ENCODE data around the gene CLCN5.

The CLCN5 gene

GRCh38 chrX:49934729-49935128 is 12.3 kb downstream of the CLCN5 start:
- DNase-seq: no peak

- DNase-seq: no peak
Observed at GRCh38 chrX:49947781-49948180, 25.4 kb downstream of the CLCN5 start.

- no peak for DNase-seq
Observed at GRCh38 chrX:49949961-49950360, 27.6 kb downstream of the CLCN5 start.

- no peak for DNase-seq
Observed at GRCh38 chrX:49951524-49952193, 29.3 kb downstream of the CLCN5 start.

GRCh38 chrX:49956313-49956712 is 33.9 kb downstream of the CLCN5 start:
- DNase-seq: no peak

GRCh38 chrX:49958727-49959485 is 36.5 kb downstream of the CLCN5 start:
- DNase-seq: no peak

- DNase-seq: no peak
Observed at GRCh38 chrX:49959602-49960001, 37.2 kb downstream of the CLCN5 start.

GRCh38 chrX:49960061-49960460 is 37.7 kb downstream of the CLCN5 start:
- no peak for DNase-seq

- DNase-seq: no peak
Observed at GRCh38 chrX:49970674-49971073, 48.3 kb downstream of the CLCN5 start.

GRCh38 chrX:49972328-49972860 is 50.0 kb downstream of the CLCN5 start:
- no peak for DNase-seq

- no peak for DNase-seq
Observed at GRCh38 chrX:49976682-49977197, 54.3 kb downstream of the CLCN5 start.

- no peak for DNase-seq
Observed at GRCh38 chrX:49977319-49978090, 55.1 kb downstream of the CLCN5 start.

GRCh38 chrX:49978176-49978575 is 55.8 kb downstream of the CLCN5 start:
- DNase-seq: no peak

- DNase-seq: no peak
Observed at GRCh38 chrX:49986058-49986457, 63.7 kb downstream of the CLCN5 start.

- DNase-seq: no peak
Observed at GRCh38 chrX:49987651-49988050, 65.3 kb downstream of the CLCN5 start.

GRCh38 chrX:49988143-49988542 is 65.7 kb downstream of the CLCN5 start:
- DNase-seq: no peak

GRCh38 chrX:49991758-49992157 is 69.4 kb downstream of the CLCN5 start:
- DNase-seq: no peak

GRCh38 chrX:49992853-49993252 is 70.5 kb downstream of the CLCN5 start:
- no peak for DNase-seq

- no peak for DNase-seq
Observed at GRCh38 chrX:49993661-49994060, 71.3 kb downstream of the CLCN5 start.

GRCh38 chrX:49995107-49995731 is 72.8 kb downstream of the CLCN5 start:
- no peak for DNase-seq

- no peak for DNase-seq
Observed at GRCh38 chrX:49995795-49996455, 73.5 kb downstream of the CLCN5 start.

GRCh38 chrX:49996474-49996873 is 74.1 kb downstream of the CLCN5 start:
- DNase-seq: no peak

All from activated T-cell treated with anti-CD3 and anti-CD28 coated beads, Interleukin-2, amount 50 U/mL, for 48 hours (primary cell).